ENCODE results near the gene MFSD11.
"Not testable (repeated sequence)": the region's sequence is repeated elsewhere in the genome, so short reads cannot be mapped to it uniquely, and the experiment has no call there.

MFSD11 gene

DNA sequence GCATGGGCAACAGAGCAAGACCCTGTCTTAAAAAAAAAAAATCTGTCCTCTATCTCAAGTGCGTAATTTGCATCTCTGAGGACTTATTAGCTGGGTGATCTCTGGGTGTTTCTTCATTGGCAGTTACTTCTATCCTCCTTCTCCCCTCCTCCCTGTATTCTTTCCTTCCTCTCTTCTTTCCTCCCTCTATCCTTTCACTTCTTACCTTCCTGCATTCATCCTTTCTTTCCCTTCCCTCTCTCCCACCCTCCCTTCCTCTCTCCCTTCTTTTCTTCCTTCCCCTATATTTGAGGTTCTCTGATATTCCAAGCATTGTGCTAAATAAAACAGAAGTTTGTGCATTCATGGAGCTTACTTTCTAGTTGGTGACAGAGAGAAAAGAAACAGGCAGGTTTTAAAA, 10.7 kb downstream of the MFSD11 start:
- DNase-seq (ENCODE audit: low read depth) = no peak

DNA sequence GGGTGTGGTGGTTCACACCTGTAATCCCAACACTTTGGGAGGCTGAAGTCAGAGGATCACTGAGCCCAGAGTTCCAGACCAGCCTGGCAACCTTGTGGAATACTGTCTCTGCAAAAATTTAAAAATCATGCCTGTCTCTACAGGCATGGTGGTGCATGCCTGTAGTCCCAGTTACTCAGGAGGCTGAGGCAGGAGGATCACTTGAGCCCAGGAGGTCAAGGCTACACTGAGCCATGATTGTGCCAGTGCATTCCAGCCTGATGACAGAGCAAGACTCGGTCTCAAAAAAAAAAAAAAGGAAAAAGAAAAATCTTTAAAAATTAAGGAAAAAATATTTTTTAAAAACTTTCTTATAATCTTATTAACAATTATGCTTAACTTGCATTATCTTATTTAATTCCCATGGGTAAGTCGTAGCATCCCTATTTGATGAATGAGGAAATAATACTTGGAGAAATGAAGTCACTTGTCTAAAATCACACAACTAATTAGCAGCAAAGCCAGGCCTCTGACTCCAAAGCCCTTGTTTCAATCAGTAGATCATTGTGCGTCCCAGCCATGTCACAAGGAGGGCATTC, 13.6 kb downstream of the MFSD11 start:
- no peak for DNase-seq (ENCODE audit: low read depth)

DNA sequence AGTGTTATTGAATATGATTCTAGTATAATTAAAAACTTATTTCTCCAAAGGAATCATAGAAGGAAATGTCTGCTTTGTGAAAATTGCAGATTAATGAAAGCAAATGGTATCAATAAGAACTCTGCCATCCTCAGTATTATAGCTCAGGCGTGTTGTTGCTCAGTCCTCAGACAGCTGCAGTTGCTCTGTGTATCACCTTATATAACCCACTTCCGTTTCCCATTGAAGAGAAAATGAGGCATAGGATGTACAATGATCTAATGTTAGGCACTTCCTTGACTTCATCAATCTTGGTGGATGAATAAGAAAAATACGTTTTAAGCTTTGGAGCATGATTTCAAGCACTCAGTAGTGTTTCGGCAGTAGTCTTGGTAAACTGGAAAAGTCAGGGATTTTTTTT, 14.1 kb downstream of the MFSD11 start:
- peak; percentile 26 for DNase-seq (ENCODE audit: low read depth)

GRCh38 chr17:76753061-76753961, 15.4 kb downstream of the MFSD11 start:
- DNase-seq (ENCODE audit: low read depth) = peak; percentile 32

- no peak for DNase-seq (ENCODE audit: low read depth)
Observed at GRCh38 chr17:76755285-76755684, 17.4 kb downstream of the MFSD11 start.

DNA sequence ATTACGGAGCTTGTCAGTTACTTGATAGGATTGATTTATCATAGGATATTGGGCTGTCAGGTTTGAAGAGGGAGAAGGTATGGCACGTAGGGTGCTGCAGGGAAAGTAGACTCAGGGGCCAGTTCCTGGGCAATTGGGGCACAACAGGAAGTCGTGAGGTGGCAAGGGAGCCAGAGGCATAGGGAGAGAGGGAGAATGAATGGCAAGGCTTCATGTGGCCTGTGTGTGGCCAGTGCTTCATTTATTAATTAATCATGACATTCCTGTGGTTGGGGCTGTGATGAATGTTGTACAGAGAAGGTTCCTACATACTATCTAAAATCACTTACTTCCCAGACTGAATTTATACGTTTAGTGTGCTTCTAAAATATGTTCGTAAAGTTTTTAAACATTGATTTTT, 19.3 kb downstream of the MFSD11 start:
- DNase-seq (ENCODE audit: low read depth) = no peak

GRCh38 chr17:76758570-76758969, 20.7 kb downstream of the MFSD11 start:
- no peak for DNase-seq (ENCODE audit: low read depth)

DNA sequence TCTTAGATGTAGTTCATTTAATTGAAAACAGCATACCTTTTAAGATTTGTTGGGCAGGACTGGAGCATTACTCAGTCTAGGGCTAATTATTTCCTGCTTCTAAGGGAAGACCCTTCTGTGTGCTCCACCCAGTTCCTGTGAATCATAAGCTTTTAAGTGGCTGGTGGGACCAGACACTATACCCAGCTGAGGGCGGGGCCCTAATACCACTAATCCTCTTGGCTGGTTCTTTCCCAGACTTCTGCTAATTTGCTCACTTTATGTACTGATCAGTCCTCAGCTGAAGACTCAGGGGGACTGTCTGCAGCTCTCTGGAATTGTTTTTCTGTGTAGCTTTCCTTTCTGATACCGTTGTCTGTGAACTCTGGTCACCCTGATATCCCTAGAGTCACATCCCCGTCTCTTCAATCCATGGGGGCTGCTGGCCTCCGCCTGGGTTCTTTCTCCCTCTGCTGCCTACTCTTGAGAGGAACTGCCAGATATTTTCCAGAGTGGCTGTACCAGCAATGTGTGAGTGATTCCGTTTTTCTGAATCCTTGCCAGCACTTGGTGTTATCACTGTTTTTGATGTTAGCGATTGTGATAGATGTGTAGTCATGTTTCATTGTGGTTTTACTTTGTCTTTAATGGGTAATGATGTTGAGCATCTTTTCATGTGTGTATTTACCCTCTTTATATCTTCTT, 35.1 kb downstream of the MFSD11 start:
- DNase-seq (ENCODE audit: low read depth) = peak; percentile 56

- no peak for DNase-seq (ENCODE audit: low read depth)
Observed at GRCh38 chr17:76775021-76775600, 37.2 kb downstream of the MFSD11 start.

DNA sequence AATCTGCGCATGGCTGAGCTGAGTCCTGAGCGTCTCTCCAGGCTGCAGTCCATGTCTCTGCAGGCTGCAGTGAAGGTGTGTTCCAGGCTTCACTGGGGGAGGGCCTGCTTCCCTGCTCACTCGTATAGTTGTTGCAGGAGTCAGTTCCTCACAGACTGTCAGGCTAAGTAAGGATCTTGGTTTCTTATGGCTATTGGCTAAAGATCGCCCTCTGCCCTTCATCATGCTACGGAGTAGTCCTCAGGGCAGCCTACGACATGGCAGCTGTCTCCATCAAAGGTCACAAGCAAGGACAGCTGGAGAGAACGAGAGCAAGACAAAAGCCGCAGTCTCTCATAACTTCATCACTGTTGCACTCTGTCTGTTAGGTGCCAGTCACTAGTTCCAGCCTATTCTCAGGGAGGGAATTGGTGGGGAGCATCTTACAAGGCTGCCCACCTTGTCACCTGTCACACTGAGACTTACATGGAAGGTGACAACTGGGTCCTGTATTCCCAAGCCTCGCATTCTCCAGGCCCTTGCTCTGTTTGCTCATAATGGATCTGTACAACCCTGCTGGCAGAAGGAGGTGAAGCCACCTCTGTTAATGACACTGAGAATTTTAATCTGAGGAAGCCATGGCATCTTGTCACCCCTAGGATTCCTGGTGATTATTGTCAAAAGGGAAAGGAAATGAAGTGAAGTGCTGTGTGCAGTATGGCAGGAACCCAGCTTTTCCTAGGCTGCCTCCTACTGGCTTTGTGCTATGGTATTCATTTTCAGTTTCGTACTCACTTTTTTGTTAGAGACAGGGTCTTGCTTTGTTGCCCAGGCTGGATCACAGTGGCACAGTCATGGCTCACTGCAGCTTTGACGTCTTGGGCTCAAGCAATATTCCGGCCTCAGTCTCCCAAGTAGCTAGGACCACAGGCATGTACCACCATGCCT, 43.4 kb downstream of the MFSD11 start:
- no peak for DNase-seq (ENCODE audit: low read depth)

GRCh38 chr17:76783146-76783545, 45.2 kb downstream of the MFSD11 start:
- no peak for DNase-seq (ENCODE audit: low read depth)

- no peak for DNase-seq (ENCODE audit: low read depth)
Observed at GRCh38 chr17:76784926-76785325, 47.0 kb downstream of the MFSD11 start.

DNA sequence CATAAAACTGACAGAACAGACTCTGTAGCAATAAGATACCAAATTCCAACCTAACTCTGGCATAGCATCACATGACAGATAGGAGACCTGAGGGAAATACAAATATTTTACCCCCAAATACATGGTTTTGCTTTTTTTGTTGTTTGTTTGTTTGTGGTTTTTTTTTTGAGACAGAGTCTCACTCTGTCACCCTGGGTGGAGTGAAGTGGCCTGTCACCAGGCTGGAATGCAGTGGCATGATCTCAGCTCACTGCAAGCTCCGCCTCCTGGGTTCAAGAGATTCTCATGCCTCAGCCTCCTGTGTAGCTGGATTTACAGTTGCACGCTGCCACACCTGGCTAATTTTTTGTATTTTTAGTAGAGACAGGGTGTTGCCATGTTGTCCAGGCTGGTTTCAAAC, 49.9 kb downstream of the MFSD11 start:
- not testable (repeated sequence) for DNase-seq (ENCODE audit: low read depth)

- no peak for DNase-seq (ENCODE audit: low read depth)
Observed at GRCh38 chr17:76789235-76789788, 51.4 kb downstream of the MFSD11 start.

GRCh38 chr17:76791053-76791980, 53.4 kb downstream of the MFSD11 start:
- no peak for DNase-seq (ENCODE audit: low read depth)

GRCh38 chr17:76792348-76792747, 54.4 kb downstream of the MFSD11 start:
- no peak for DNase-seq (ENCODE audit: low read depth)

- no peak for DNase-seq (ENCODE audit: low read depth)
Observed at GRCh38 chr17:76793775-76794174, 55.9 kb downstream of the MFSD11 start.

DNA sequence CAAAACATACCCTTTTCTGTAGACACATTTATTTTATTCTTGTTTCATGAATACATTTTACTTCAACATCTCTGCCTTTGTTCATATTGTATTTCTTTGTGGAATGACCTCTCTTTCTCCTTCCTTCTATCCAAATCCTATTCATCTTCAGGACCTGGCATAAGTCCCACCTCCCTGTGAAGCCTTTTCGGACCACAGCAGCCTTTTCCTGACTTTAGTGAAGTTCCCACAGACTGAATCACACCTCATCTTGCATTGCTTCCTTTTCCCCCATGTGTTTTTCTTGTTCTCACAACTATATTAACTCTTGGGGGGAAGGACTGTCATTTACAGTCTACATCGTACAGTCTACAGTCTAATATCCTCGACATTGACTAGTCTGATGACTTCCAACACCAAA, 58.2 kb downstream of the MFSD11 start:
- no peak for DNase-seq (ENCODE audit: low read depth)

DNA sequence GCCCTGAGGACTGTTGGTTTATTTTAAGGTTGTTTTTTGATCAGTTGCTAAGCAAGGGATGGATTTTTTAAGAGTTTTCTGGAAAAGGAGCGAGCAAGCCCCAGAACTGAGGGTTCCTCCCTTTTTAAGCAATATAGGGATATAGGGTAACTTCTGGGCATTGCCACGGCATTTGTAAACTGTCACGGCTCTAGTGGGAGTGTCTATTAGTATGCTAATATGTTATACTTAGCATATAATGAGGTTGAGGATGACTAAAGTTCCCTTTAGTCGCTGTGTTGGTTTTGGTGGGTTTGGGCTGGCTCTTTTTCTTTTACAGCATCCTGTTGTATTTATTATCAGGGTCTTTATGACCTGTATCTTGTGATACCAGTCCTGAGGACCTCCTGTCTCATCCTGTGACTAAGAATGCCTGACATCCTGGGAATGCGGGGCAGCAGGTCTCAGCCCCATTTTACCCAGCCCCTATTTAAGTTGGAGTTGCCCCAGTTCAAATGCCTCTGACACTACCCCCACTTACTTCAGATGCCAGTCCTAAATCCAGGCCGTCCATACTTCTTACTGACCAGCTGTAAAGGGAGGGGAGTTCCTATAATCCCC, 59.4 kb downstream of the MFSD11 start:
- no peak for DNase-seq (ENCODE audit: low read depth)

DNA sequence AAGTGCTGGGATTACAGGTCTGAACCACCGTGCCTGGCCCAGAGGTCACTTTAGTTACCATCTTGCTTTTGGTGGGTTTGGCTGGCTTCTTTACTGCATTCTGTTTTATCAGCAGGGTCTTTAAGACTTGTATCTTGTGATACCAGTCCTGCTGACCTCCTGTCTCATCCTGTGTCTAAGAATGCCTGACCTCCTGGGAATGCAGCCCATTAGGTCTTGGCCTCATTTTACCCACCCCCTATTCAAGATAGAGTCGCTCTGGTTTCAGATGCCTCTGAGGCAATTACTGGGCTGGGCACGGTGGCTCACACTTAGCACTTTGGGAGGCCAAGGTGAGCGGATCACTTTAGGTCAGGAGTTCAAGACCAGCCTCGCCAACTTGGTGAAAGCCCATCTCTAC, 63.8 kb downstream of the MFSD11 start:
- DNase-seq (ENCODE audit: low read depth) = no peak
